ENCODE data around the gene RING1.

Gene RING1

DNA sequence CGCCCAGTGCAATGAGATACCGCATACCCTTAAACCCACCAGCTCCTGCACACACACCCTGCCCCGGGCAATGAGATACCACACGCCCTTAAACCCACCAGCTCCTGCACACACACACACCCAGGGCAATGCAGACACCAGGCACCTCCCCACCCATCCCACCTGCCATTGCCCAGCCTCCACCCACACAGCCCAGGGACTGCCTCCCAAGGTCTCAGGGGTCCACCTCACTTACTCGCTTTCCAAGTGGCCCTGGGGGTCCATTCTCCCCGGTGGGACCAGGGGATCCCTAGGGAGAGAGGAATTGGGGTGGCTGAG is 40.1 kb upstream of the RING1 start:
- Histone ChIP-seq H3K79me1 (replicated peaks; ENCODE audit: low read length, poor library complexity, severe bottlenecking) (no peaks in the 10 kb centered on the region), H3K23ac (ENCODE audit: low read length in 2 of 2) (no peak overlapping the region), H3K9me3 (ENCODE audit: control insufficient read depth, low read length) (no peaks in the 10 kb centered on the region), H2BK120ac (ENCODE audit: low read depth, low read length) (no peak overlapping the region), H2BK12ac (ENCODE audit: low read length in 2 of 2) (no peak overlapping the region), H2AK5ac (ENCODE audit: low read length, severe bottlenecking) (no peak overlapping the region), H4K91ac (ENCODE audit: low read length) (no peak overlapping the region), H3K27me3 (ENCODE audit: control insufficient read depth in 1 of 2, insufficient read depth in 1 of 2, low read length in 2 of 2) (peaks cover 13 to 30% of the 10 kb centered on the region in 2 experiments), H2BK15ac (ENCODE audit: low read depth, poor library complexity, severe bottlenecking) (no peak overlapping the region), H3K4me1 (ENCODE audit: control insufficient read depth, insufficient read depth, low read depth, low read length) (no peaks in the 10 kb centered on the region), H3K4me2 (ENCODE audit: low read length, poor library complexity, severe bottlenecking) (no peak overlapping the region), H3K4ac (ENCODE audit: low read depth in 1 of 2, low read length in 2 of 2) (no peak overlapping the region), H3K9ac (ENCODE audit: low read length) (no peak overlapping the region), H3K4me3 (ENCODE audit: insufficient read depth in 1 of 2, low read depth in 1 of 2, low read length in 2 of 2) (no peak overlapping the region), H3K27ac (ENCODE audit: low read length, poor library complexity, severe bottlenecking) (no peak overlapping the region), H2BK5ac (ENCODE audit: low read depth, low read length, poor library complexity, severe bottlenecking) (no peak overlapping the region), H3K14ac (ENCODE audit: low read length in 2 of 2) (no peak overlapping the region), H3K18ac (ENCODE audit: low read depth in 1 of 2, low read length in 2 of 2) (no peak overlapping the region), H4K8ac (ENCODE audit: low read length) (no peak overlapping the region), H3K36me3 (ENCODE audit: control insufficient read depth in 1 of 2, insufficient read depth in 2 of 2, low read depth in 1 of 2, low read length in 2 of 2) (no peaks in the 10 kb centered on the region), H2AFZ (ENCODE audit: low read depth, low read length) (no peak overlapping the region)
- WGBS: 83% methylated on average over 4 of the region's 6 CpGs
- DNase-seq: no peak

DNA sequence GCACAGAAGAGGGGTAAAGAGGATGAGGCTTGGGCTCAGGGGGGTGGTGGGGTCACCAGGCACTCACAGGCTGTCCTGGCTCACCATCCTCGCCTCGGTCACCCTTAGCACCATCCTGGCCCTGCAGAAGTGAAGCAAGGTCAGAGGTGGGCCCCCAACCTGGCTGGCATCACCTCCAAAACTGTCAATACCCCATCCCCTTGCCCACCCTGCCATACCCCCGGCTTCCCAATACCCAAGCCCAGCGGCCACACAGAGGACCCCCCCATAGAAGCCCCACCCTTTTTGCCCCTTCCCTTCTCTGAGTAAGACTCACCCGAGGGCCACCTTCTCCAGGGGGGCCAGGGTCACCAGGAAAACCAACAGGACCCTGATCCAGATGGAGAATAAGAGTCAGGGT is 39.7 kb upstream of the RING1 start:
- Histone ChIP-seq H3K79me1 (replicated peaks; ENCODE audit: low read length, poor library complexity, severe bottlenecking) (no peaks in the 10 kb centered on the region), H3K23ac (ENCODE audit: low read length in 2 of 2) (no peak overlapping the region), H2BK5ac (ENCODE audit: low read depth, low read length, poor library complexity, severe bottlenecking) (no peak overlapping the region)

DNA sequence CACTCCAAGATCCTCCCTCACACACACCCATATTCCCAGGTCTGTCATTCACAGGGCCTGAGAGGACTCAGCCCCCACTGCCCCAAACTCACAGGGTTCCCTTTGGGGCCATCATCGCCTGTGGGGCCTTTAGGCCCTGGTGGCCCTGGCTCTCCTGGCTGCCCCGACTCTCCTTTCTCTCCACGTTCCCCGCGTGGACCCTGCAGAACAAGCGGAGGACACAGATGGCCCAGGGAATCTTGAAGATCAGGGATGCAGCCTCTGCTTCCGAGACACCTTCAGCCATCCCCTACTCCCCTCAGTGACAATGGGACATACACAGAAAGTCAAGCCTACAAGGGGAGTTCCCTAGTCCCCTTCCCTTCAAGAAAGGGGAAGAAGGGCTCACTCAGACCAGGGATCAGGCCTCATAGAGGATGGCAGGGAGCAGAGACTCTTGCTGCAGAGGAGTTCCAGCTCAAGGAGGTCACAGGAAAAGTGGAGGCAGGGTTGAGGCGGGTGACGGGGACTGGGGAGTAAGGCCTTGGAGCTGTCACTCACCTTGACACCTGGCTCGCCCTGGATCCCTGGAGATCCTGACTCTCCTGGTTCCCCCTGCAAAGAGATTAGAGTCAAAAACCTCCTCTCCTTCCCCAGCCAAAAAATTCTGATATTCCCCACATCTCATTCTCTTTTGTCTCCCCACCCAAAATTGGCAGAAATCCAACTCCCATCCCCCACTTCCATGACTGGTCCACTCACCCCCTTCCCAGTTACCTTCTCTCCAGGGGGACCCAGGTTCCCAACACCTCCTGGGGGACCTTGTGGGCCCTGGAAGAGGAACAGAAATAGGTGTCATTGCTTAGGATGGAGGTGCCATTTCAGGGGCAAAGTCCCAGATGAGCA is 38.8 kb upstream of the RING1 start:
- Histone ChIP-seq H3K14ac (ENCODE audit: low read length in 2 of 2) (no peak overlapping the region), H3K9me3 (ENCODE audit: control insufficient read depth, low read length) (no peaks in the 10 kb centered on the region), H4K8ac (ENCODE audit: low read length) (no peak overlapping the region), H3K36me3 (ENCODE audit: control insufficient read depth in 1 of 2, insufficient read depth in 2 of 2, low read depth in 1 of 2, low read length in 2 of 2) (no peaks in the 10 kb centered on the region), H3K79me1 (replicated peaks; ENCODE audit: low read length, poor library complexity, severe bottlenecking) (no peaks in the 10 kb centered on the region), H2AFZ (ENCODE audit: low read depth, low read length) (no peak overlapping the region), H3K4me2 (ENCODE audit: low read length, poor library complexity, severe bottlenecking) (no peak overlapping the region), H3K4me1 (ENCODE audit: control insufficient read depth, insufficient read depth, low read depth, low read length) (no peaks in the 10 kb centered on the region), H3K4me3 (ENCODE audit: insufficient read depth in 1 of 2, low read depth in 1 of 2, low read length in 2 of 2) (no peak overlapping the region), H3K18ac (ENCODE audit: low read depth in 1 of 2, low read length in 2 of 2) (no peak overlapping the region), H3K4ac (ENCODE audit: low read depth in 1 of 2, low read length in 2 of 2) (no peak overlapping the region), H3K9ac (ENCODE audit: low read length) (no peak overlapping the region), H2BK12ac (ENCODE audit: low read length in 2 of 2) (no peak overlapping the region), H3K27me3 (ENCODE audit: control insufficient read depth in 1 of 2, insufficient read depth in 1 of 2, low read length in 2 of 2) (peaks cover 22 to 27% of the 10 kb centered on the region in 2 experiments), H2BK5ac (ENCODE audit: low read depth, low read length, poor library complexity, severe bottlenecking) (no peak overlapping the region), H3K27ac (ENCODE audit: low read length, poor library complexity, severe bottlenecking) (no peak overlapping the region), H2AK5ac (ENCODE audit: low read length, severe bottlenecking) (no peak overlapping the region), H2BK15ac (ENCODE audit: low read depth, poor library complexity, severe bottlenecking) (no peak overlapping the region), H3K23ac (ENCODE audit: low read length in 2 of 2) (no peak overlapping the region), H2BK120ac (ENCODE audit: low read depth, low read length) (no peak overlapping the region), H4K91ac (ENCODE audit: low read length) (no peak overlapping the region)
- DNase-seq: no peak
- 87% methylated on average over 10 of the region's 10 CpGs for WGBS

More for the DNA sequence above, 39.7 kb upstream of the RING1 start:
- no peaks in the 10 kb centered on the region for H3K36me3 ChIP-seq (ENCODE audit: control insufficient read depth in 1 of 2, insufficient read depth in 2 of 2, low read depth in 1 of 2, low read length in 2 of 2)
- peaks cover 17 to 30% of the 10 kb centered on the region in 2 experiments for H3K27me3 ChIP-seq (ENCODE audit: control insufficient read depth in 1 of 2, insufficient read depth in 1 of 2, low read length in 2 of 2)
- H3K9me3 ChIP-seq (ENCODE audit: control insufficient read depth, low read length): no peaks in the 10 kb centered on the region
- H2BK12ac ChIP-seq (ENCODE audit: low read length in 2 of 2): no peak overlapping the region
- H3K4me2 ChIP-seq (ENCODE audit: low read length, poor library complexity, severe bottlenecking): no peak overlapping the region
- H3K4me3 ChIP-seq (ENCODE audit: insufficient read depth in 1 of 2, low read depth in 1 of 2, low read length in 2 of 2): no peak overlapping the region
- H3K14ac ChIP-seq (ENCODE audit: low read length in 2 of 2): no peak overlapping the region
- H3K4ac ChIP-seq (ENCODE audit: low read depth in 1 of 2, low read length in 2 of 2): no peak overlapping the region
- H2BK120ac ChIP-seq (ENCODE audit: low read depth, low read length): no peak overlapping the region
- H2BK15ac ChIP-seq (ENCODE audit: low read depth, poor library complexity, severe bottlenecking): no peak overlapping the region
- DNase-seq: no peak
- H2AFZ ChIP-seq (ENCODE audit: low read depth, low read length): no peak overlapping the region
- H3K4me1 ChIP-seq (ENCODE audit: control insufficient read depth, insufficient read depth, low read depth, low read length): no peaks in the 10 kb centered on the region
- H3K18ac ChIP-seq (ENCODE audit: low read depth in 1 of 2, low read length in 2 of 2): no peak overlapping the region
- H4K91ac ChIP-seq (ENCODE audit: low read length): no peak overlapping the region
- no peak overlapping the region for H3K27ac ChIP-seq (ENCODE audit: low read length, poor library complexity, severe bottlenecking)
- no peak overlapping the region for H2AK5ac ChIP-seq (ENCODE audit: low read length, severe bottlenecking)
- no peak overlapping the region for H3K9ac ChIP-seq (ENCODE audit: low read length)
- no peak overlapping the region for H4K8ac ChIP-seq (ENCODE audit: low read length)
- 83% methylated on average over 5 of the region's 5 CpGs for WGBS

DNA sequence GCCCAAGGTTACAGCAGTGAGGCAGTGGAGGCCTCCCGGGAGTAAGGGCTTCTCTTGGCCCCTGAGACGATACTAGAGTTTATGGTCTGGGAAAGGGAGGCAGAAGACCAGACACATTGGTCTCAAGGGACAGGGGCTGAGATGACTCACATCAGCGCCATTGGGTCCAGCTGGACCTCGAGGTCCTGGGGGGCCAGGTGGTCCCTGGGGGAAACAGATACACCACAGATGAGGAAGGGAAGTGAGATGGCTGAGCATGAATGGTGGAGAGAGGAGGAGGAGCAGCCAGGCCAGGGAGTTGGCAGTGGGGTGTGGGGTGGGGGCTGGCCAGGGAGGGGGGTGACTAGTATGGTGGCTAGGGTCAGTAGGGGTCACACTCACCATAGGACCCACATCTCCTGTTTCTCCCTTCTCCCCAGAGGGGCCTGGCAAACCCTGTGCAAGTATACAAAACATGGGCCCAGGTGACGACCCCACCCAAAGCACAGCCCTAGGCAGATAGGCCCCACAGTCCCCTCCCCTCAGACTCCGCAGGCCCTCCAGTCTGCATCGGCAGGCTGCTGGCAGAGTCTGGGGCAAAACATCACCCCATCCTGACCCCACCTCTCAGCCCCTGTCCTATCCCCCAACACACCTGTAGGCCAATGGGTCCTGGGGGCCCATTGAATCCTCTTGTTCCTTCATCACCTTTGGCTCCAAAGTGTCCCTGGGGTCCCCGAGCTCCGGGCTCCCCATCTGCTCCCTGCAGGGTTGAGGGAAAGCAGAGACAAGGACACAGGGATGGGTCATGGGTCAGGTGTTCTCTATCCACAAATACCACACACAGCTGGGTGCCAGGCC is 37.9 kb upstream of the RING1 start:
- H2AK5ac ChIP-seq (ENCODE audit: low read length, severe bottlenecking): no peak overlapping the region

More for the DNA sequence above, 37.9 kb upstream of the RING1 start:
- Histone ChIP-seq H3K18ac (ENCODE audit: low read depth in 1 of 2, low read length in 2 of 2) (no peak overlapping the region), H3K27ac (ENCODE audit: low read length, poor library complexity, severe bottlenecking) (no peak overlapping the region), H2BK5ac (ENCODE audit: low read depth, low read length, poor library complexity, severe bottlenecking) (no peak overlapping the region), H3K4me3 (ENCODE audit: insufficient read depth in 1 of 2, low read depth in 1 of 2, low read length in 2 of 2) (no peak overlapping the region), H3K36me3 (ENCODE audit: control insufficient read depth in 1 of 2, insufficient read depth in 2 of 2, low read depth in 1 of 2, low read length in 2 of 2) (no peaks in the 10 kb centered on the region), H2BK12ac (ENCODE audit: low read length in 2 of 2) (no peak overlapping the region), H4K8ac (ENCODE audit: low read length) (no peak overlapping the region), H3K4me1 (ENCODE audit: control insufficient read depth, insufficient read depth, low read depth, low read length) (no peaks in the 10 kb centered on the region), H2AFZ (ENCODE audit: low read depth, low read length) (no peak overlapping the region), H3K9me3 (ENCODE audit: control insufficient read depth, low read length) (no peaks in the 10 kb centered on the region), H3K23ac (ENCODE audit: low read length in 2 of 2) (no peak overlapping the region), H2BK120ac (ENCODE audit: low read depth, low read length) (no peak overlapping the region), H3K9ac (ENCODE audit: low read length) (no peak overlapping the region), H3K79me1 (replicated peaks; ENCODE audit: low read length, poor library complexity, severe bottlenecking) (no peaks in the 10 kb centered on the region), H4K91ac (ENCODE audit: low read length) (no peak overlapping the region), H3K14ac (ENCODE audit: low read length in 2 of 2) (no peak overlapping the region), H3K27me3 (ENCODE audit: control insufficient read depth in 1 of 2, insufficient read depth in 1 of 2, low read length in 2 of 2) (peaks cover 24 to 28% of the 10 kb centered on the region in 2 experiments), H3K4me2 (ENCODE audit: low read length, poor library complexity, severe bottlenecking) (no peak overlapping the region), H3K4ac (ENCODE audit: low read depth in 1 of 2, low read length in 2 of 2) (no peak overlapping the region), H2BK15ac (ENCODE audit: low read depth, poor library complexity, severe bottlenecking) (no peak overlapping the region)
- WGBS: 87% methylated on average over 9 of the region's 9 CpGs
- DNase-seq: no peak

All from mesenchymal stem cell (in vitro differentiated cells and primary cell).